Transverse colon (tissue), 3 donors: Measurements from ENCODE around the gene REX1BD.

Source experiments
- CTCF ChIP-seq, 5 experiments: fragments of 200-600 bp in 3 of 5; fragments of 450-650 bp in 2 of 5; sonication (generic) in 3 of 5; IDR thresholded peaks; 1 replicate in 2 of 5; 2 replicates in 3 of 5; pipeline ENCODE4 v1.5.1; 2016 to 2017; ENCODE audit warnings: antibody characterized with exemption in 5 of 5, inconsistent platforms in 3 of 5, mild to moderate bottlenecking in 2 of 5, moderate library complexity in 1 of 5
- POLR2A ChIP-seq: fragments of 450-650 bp; IDR thresholded peaks from one replicate; pipeline ENCODE4 v1.6.1; 2016; ENCODE audit warnings: antibody characterized with exemption, mild to moderate bottlenecking, moderate library complexity

- TF ChIP-seq POLR2A (no peak), CTCF (IDR thresholded peaks at IDR 0.05) (no peak)
These were observed 22.9 kb downstream of the REX1BD start for GRCh38 chr19:18611327-18612050.
